ENCODE measurements around the gene C17orf114.
A peak's percentile ranks its signal among the peaks of the same experiment; 100 is the strongest.

The C17orf114 gene

GRCh38 chr17:4777969-4778760 is 24.0 kb downstream of the C17orf114 start:
- Mint-ChIP-seq H3K9me3 (ENCODE audit: unreplicated experiment) (no peaks in the 10 kb centered on the region), H3K4me1 (ENCODE audit: insufficient read depth, unreplicated experiment) (no peaks in the 10 kb centered on the region), H3K4me3 (ENCODE audit: unreplicated experiment) (no peak overlapping the region), H3K36me3 (ENCODE audit: insufficient read depth, unreplicated experiment) (no peaks in the 10 kb centered on the region), H3K27ac (ENCODE audit: low read depth, unreplicated experiment) (no peak overlapping the region), H3K27me3 (ENCODE audit: insufficient read depth, unreplicated experiment) (peaks cover 39% of the 10 kb centered on the region)
- ChIA-PET CTCF (interaction anchor here (0.6 to 1.9 kb wide), 4 partner anchors 12 to 108 kb away, joined by 3 to 5 read pairs (median 3); no protein-coding TSS in a partner anchor), POLR2A (interaction anchor here (2.0 kb wide), 1 partner anchor 12 kb away, joined by 7 read pairs; the partner anchor contains the start of gene GLTPD2)
- no peak for DNase-seq (ENCODE audit: unreplicated experiment)
- intact Hi-C loops (cut with micrococcal nuclease), result no loop called here
- no peak for TF ChIP-seq CTCF (IDR thresholded peaks at IDR 0.05; ENCODE audit: unreplicated experiment)
- BruUV-seq (replicated peaks), result no TSS peak

GRCh38 chr17:4772235-4772613 is 29.9 kb downstream of the C17orf114 start:
- peaks cover 3% of the 10 kb centered on the region for H3K4me1 Mint-ChIP-seq (ENCODE audit: insufficient read depth, unreplicated experiment)
- no peaks in the 10 kb centered on the region for H3K9me3 Mint-ChIP-seq (ENCODE audit: unreplicated experiment)
- DNase-seq (ENCODE audit: unreplicated experiment), result no peak
- peaks cover 22% of the 10 kb centered on the region for H3K27me3 Mint-ChIP-seq (ENCODE audit: insufficient read depth, unreplicated experiment)
- ChIA-PET CTCF (no interaction called here), POLR2A (no interaction called here)
- no TSS peak for BruUV-seq (replicated peaks)
- no peaks in the 10 kb centered on the region for H3K36me3 Mint-ChIP-seq (ENCODE audit: insufficient read depth, unreplicated experiment)
- TF ChIP-seq CTCF (IDR thresholded peaks at IDR 0.05; ENCODE audit: unreplicated experiment), result no peak
- no peak overlapping the region for H3K27ac Mint-ChIP-seq (ENCODE audit: low read depth, unreplicated experiment)
- intact Hi-C loops (cut with micrococcal nuclease), result no loop called here
- no peak overlapping the region for H3K4me3 Mint-ChIP-seq (ENCODE audit: unreplicated experiment)

GRCh38 chr17:4771519-4772234 is 30.5 kb downstream of the C17orf114 start, which contains the start of gene TM4SF5:
TSS of gene TM4SF5 (plus strand) at chr17:4771886. CDS start at chr17:4771923, 37 bp downstream.
- peaks cover 22% of the 10 kb centered on the region for H3K27me3 Mint-ChIP-seq (ENCODE audit: insufficient read depth, unreplicated experiment)
- H3K36me3 Mint-ChIP-seq (ENCODE audit: insufficient read depth, unreplicated experiment), result no peaks in the 10 kb centered on the region
- no peak for TF ChIP-seq CTCF (IDR thresholded peaks at IDR 0.05; ENCODE audit: unreplicated experiment)
- intact Hi-C loops (cut with micrococcal nuclease), result no loop called here
- DNase-seq (ENCODE audit: unreplicated experiment), result no peak
- H3K4me1 Mint-ChIP-seq (ENCODE audit: insufficient read depth, unreplicated experiment), result peaks cover 3% of the 10 kb centered on the region
- H3K9me3 Mint-ChIP-seq (ENCODE audit: unreplicated experiment), result no peaks in the 10 kb centered on the region
- H3K27ac Mint-ChIP-seq (ENCODE audit: low read depth, unreplicated experiment), result no peak within 1 kb of the TSS
- BruUV-seq (replicated peaks), result no TSS peak
- CTCF ChIA-PET, result interaction anchor here (0.6 kb wide), 1 partner anchor 37 kb away, joined by 3 read pairs; no protein-coding TSS in a partner anchor
- H3K4me3 Mint-ChIP-seq (ENCODE audit: unreplicated experiment), result no peak within 1 kb of the TSS
- POLR2A ChIA-PET, result interaction anchor here (0.7 to 1.0 kb wide), 4 partner anchors 8 to 153 kb away, joined by 3 read pairs; no protein-coding TSS in a partner anchor

- H3K27me3 Mint-ChIP-seq (ENCODE audit: insufficient read depth, unreplicated experiment), result peaks cover 24% of the 10 kb centered on the region
- H3K4me3 Mint-ChIP-seq (ENCODE audit: unreplicated experiment), result no peak overlapping the region
- DNase-seq (ENCODE audit: unreplicated experiment), result peak; percentile 3
- no peak overlapping the region for H3K27ac Mint-ChIP-seq (ENCODE audit: low read depth, unreplicated experiment)
- peaks cover 3% of the 10 kb centered on the region for H3K4me1 Mint-ChIP-seq (ENCODE audit: insufficient read depth, unreplicated experiment)
- CTCF ChIA-PET, result interaction anchor here (0.7 kb wide), 1 partner anchor 21 kb away, joined by 3 read pairs; no protein-coding TSS in a partner anchor
- BruUV-seq (replicated peaks), result no TSS peak
- H3K36me3 Mint-ChIP-seq (ENCODE audit: insufficient read depth, unreplicated experiment), result no peaks in the 10 kb centered on the region
- intact Hi-C loops (cut with micrococcal nuclease), result no loop called here
- POLR2A ChIA-PET, result interaction anchor here (1.7 kb wide), 1 partner anchor 16 kb away, joined by 4 read pairs; no protein-coding TSS in a partner anchor
- H3K9me3 Mint-ChIP-seq (ENCODE audit: unreplicated experiment), result no peaks in the 10 kb centered on the region
- no peak for TF ChIP-seq CTCF (IDR thresholded peaks at IDR 0.05; ENCODE audit: unreplicated experiment)
Measured at GRCh38 chr17:4769628-4770027, 32.5 kb downstream of the C17orf114 start.
